Vagina (tissue), 2 donors: ENCODE results near the gene FKRP.

Source experiments
- CTCF ChIP-seq, 3 experiments: fragments of 450-650 bp in 2 of 3; fragments of 200-600 bp in 1 of 3; sonication (generic) in 1 of 3; IDR thresholded peaks; one replicate each; pipeline ENCODE4 v1.5.1; 2017 to 2019; ENCODE audit warnings: antibody characterized with exemption in 3 of 3, mild to moderate bottlenecking in 2 of 3, moderate library complexity in 2 of 3
- POLR2A ChIP-seq, 2 donors: fragments of 450-650 bp; IDR thresholded peaks; one replicate each; pipeline ENCODE4 v1.6.1; 2017; ENCODE audit warnings: antibody characterized with exemption in 2 of 2, mild to moderate bottlenecking in 2 of 2, moderate library complexity in 2 of 2
- POLR2AphosphoS5 ChIP-seq, 2 donors: sonication (generic); formaldehyde crosslinking; IDR thresholded peaks; one replicate each; pipeline ENCODE4 v1.9.0; 2017; ENCODE audit warnings: antibody characterized with exemption in 2 of 2, mild to moderate bottlenecking in 2 of 2, low read depth in 1 of 2; ENCODE audit not compliant: insufficient read depth in 1 of 2

- TF ChIP-seq CTCF (IDR thresholded peaks at IDR 0.05) (no peak), POLR2AphosphoS5 (IDR thresholded peaks at IDR 0.05; ENCODE audit: insufficient read depth in 1 of 2, low read depth in 1 of 2) (no peak), POLR2A (IDR thresholded peaks at IDR 0.05) (no peak)
These were observed 14.8 kb upstream of the FKRP start for GRCh38 chr19:46731007-46731501.
